ENCODE data around the gene SMURF2. TPM values are rescaled to one million over a fixed set of nuclear protein-coding genes. Genes with fewer than 3 reads are reported as not detected.

The SMURF2 gene
- total RNA-seq, 1 donor from 2014 or later = 42.3 TPM

GRCh38 chr17:64657610-64658125 is 4.4 kb downstream of the SMURF2 start:
- TF ChIP-seq CTCF (IDR thresholded peaks at IDR 0.05) = no peak
- H3K4me3 Mint-ChIP-seq (ENCODE audit: unreplicated experiment) = peak overlapping the region; percentile 4
- H3K4me1 Mint-ChIP-seq (ENCODE audit: unreplicated experiment) = peaks cover 64% of the 10 kb centered on the region
- no peaks in the 10 kb centered on the region for H3K27me3 Mint-ChIP-seq (ENCODE audit: unreplicated experiment)
- no peak for DNase-seq (ENCODE audit: extremely low spot score, unreplicated experiment)
- H3K9me3 Mint-ChIP-seq (ENCODE audit: unreplicated experiment) = no peaks in the 10 kb centered on the region
- peaks cover 5% of the 10 kb centered on the region for H3K36me3 Mint-ChIP-seq (ENCODE audit: unreplicated experiment)
- H3K27ac Mint-ChIP-seq (ENCODE audit: unreplicated experiment) = peak overlapping the region; percentile 89

GRCh38 chr17:64655704-64656103 is 6.4 kb downstream of the SMURF2 start:
- no peak for TF ChIP-seq CTCF (IDR thresholded peaks at IDR 0.05)
- Mint-ChIP-seq H3K4me3 (ENCODE audit: unreplicated experiment) (no peak overlapping the region), H3K4me1 (ENCODE audit: unreplicated experiment) (peaks cover 74% of the 10 kb centered on the region), H3K27ac (ENCODE audit: unreplicated experiment) (peak overlapping the region; percentile 38), H3K27me3 (ENCODE audit: unreplicated experiment) (no peaks in the 10 kb centered on the region), H3K9me3 (ENCODE audit: unreplicated experiment) (no peaks in the 10 kb centered on the region), H3K36me3 (ENCODE audit: unreplicated experiment) (peaks cover 5% of the 10 kb centered on the region)
- DNase-seq (ENCODE audit: extremely low spot score, unreplicated experiment) = no peak

- Mint-ChIP-seq H3K36me3 (ENCODE audit: unreplicated experiment) (peaks cover 5% of the 10 kb centered on the region), H3K9me3 (ENCODE audit: unreplicated experiment) (no peaks in the 10 kb centered on the region), H3K4me3 (ENCODE audit: unreplicated experiment) (peak overlapping the region; percentile 51), H3K27me3 (ENCODE audit: unreplicated experiment) (no peaks in the 10 kb centered on the region), H3K27ac (ENCODE audit: unreplicated experiment) (peak overlapping the region; percentile 96), H3K4me1 (ENCODE audit: unreplicated experiment) (peaks cover 70% of the 10 kb centered on the region)
- DNase-seq (ENCODE audit: extremely low spot score, unreplicated experiment) = no peak
- no peak for TF ChIP-seq CTCF (IDR thresholded peaks at IDR 0.05)
These were observed 8.1 kb downstream of the SMURF2 start for GRCh38 chr17:64653985-64654355.

GRCh38 chr17:64653325-64653984 is 8.7 kb downstream of the SMURF2 start:
- Mint-ChIP-seq H3K4me1 (ENCODE audit: unreplicated experiment) (peaks cover 69% of the 10 kb centered on the region), H3K4me3 (ENCODE audit: unreplicated experiment) (peak overlapping the region; percentile 51), H3K27ac (ENCODE audit: unreplicated experiment) (peak overlapping the region; percentile 96)

More at GRCh38 chr17:64653325-64653984, 8.7 kb downstream of the SMURF2 start:
- Mint-ChIP-seq H3K9me3 (ENCODE audit: unreplicated experiment) (no peaks in the 10 kb centered on the region), H3K27me3 (ENCODE audit: unreplicated experiment) (no peaks in the 10 kb centered on the region), H3K36me3 (ENCODE audit: unreplicated experiment) (peaks cover 5% of the 10 kb centered on the region)
- no peak for TF ChIP-seq CTCF (IDR thresholded peaks at IDR 0.05)
- no peak for DNase-seq (ENCODE audit: extremely low spot score, unreplicated experiment)

All from osteocyte (in vitro differentiated cells).